ENCODE data around the gene DLG2.
"Not testable (repeated sequence)": the region's sequence is repeated elsewhere in the genome, so short reads cannot be mapped to it uniquely, and the experiment has no call there.

Gene DLG2

DNA sequence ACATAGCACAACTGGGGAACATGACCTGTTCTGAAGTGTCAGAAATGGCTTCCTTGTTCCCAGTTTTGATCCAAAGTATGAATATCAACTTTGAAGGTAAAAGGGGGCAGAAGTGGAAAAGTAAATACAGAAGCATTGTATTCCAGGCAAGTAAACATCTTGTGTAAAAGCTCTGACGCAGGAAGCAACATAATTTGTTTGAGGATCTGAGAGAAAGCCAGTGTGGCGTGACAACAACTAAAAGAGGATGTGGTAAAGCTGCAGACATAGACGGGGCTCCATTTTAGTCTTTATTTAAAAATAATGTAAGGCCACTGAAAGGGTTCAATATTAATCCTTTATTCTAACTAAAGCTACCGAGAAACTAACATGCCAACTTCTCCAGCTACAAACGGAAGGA is 310.2 kb downstream of the DLG2 start:
- DNase-seq (ENCODE audit: low read depth in 2 of 2): no peak

DNA sequence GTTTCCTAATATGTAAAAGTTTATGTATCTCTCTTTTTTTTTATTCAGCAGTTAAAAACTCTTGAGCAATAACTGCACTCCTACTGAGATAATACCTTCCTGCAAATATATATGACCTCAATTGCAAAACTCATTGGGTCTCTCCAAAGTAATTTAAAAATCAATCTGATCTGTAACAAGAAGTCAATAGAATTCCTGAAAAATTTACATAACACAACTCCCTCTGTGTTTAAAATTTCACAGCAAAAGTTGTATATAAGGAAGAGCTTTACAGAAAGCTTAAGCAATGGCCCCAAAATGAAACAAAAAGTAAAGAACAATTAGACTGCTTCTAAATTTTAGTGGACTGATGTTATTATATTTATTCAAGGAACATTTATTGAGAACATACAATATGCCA is 313.4 kb downstream of the DLG2 start:
- DNase-seq (ENCODE audit: low read depth in 2 of 2): no peak

- no peak for DNase-seq (ENCODE audit: low read depth in 2 of 2)
These were observed 316.7 kb downstream of the DLG2 start for GRCh38 chr11:85310479-85310878.

GRCh38 chr11:85307366-85307765 is 319.8 kb downstream of the DLG2 start:
- DNase-seq (ENCODE audit: low read depth in 2 of 2): no peak

DNA sequence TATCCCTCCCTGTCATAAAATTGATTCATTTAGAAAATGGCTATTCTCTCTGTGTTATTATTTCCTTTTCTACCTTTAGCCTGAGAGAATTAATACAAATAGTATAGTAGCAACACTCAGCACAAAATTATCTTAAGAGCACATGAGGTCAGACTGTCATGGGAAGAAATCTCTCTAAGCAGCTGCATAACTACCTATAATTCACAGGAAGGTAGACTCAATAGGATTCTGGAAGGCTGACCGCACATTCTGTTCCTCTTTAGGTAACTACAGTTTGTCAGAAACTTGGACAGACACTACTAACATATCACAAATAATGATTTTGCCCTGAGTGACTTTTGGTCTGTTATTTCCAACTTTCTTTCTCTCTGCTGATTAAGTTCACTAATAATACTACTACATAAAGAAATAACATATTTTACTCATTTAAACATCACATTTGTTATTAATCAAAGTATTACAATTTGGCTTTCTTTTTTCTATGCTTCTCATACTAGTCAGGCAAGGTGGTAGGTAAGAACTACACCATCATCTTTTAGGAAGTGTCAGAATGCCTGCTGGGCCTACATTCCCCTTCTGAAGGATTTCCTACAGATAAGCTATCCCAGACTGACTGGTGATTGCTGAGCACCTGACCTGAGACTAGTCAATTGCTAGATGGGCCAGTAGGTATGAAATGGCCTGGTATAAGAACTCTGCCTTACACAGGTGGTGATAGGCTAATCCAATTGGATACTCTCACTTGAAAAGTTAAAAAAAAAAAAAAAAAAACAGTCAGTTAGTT is 325.1 kb downstream of the DLG2 start:
- no peak for DNase-seq (ENCODE audit: low read depth in 2 of 2)

- no peak for DNase-seq (ENCODE audit: low read depth in 2 of 2)
These were observed 327.7 kb downstream of the DLG2 start for GRCh38 chr11:85299258-85299942.

- no peak for DNase-seq (ENCODE audit: low read depth in 2 of 2)
These were observed 331.4 kb downstream of the DLG2 start for GRCh38 chr11:85295694-85296271.

DNA sequence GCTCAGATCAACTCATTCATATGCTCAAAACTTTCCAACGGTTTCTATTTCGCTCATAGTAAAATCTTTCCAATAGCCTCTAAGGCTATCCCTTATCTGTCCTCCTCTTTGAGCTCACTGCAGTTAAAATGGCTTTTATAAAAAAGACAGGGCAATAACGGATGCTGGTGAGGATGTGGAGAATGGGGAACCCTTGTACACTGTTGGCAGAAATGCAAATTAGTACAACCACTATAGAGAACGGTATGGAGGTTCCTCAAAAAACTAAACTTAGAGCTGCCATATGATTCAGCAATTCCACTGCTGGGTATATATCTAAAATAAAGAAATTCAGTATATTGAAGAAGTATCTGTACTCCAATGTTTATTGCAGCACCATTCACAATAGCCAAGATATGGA is 345.6 kb downstream of the DLG2 start:
- no peak for DNase-seq (ENCODE audit: low read depth in 2 of 2)

DNA sequence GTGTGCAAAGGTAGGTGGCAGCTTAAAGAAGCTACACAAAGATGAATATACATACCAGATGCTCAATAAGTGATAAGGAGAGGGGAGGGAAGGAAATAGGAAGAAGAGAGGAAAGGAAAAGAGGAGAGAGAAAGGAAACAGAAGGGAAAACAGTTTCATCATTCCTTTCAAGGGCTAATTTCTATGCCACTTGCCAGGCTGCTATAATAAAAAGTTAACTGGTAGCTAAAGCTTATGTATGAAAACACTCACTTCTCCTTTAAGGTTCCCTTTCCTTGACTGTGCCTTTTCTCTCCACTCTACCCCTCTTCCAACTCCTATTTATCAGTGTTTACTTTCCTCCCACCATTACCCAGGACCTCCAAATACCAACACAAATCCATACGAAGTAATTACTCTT is 347.9 kb downstream of the DLG2 start:
- DNase-seq (ENCODE audit: low read depth in 2 of 2): no peak

DNA sequence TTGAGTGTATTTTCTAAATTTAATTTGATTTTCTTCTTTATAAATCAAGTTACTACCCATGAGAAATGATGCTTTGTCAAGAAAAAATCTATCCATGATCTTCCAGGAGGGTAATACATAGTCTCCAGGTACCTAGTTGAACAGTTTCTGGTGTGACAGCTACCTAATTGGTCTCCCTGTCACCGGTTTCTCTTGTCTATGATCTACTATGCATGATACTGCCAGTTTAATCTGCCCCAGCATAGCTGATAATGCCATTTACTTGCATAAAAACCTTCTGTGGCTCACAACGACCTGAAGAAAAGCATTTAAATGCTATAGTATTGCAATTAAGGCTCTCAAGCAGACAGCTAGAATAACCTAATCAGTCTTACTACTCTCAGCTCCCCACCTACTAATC is 349.5 kb downstream of the DLG2 start:
- DNase-seq (ENCODE audit: low read depth in 2 of 2): no peak

DNA sequence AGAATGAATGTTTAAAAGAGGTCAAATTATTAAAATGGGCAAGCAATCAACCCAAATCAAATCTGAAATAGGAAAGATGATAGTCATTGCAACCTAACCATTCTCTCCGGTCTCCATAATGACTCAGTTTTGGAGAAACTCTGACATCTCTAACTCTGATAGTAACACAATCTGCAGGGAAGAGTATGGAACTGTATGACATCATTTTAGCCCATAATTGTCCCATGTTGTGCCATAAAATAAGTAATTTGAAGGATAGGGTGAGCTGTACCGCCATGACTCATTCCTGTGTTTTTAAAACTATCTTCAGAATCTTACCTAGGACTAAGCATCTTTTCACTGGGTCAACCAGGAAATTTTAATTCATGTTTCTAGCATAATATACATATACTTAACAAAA is 350.8 kb downstream of the DLG2 start:
- no peak for DNase-seq (ENCODE audit: low read depth in 2 of 2)

- not testable (repeated sequence) for DNase-seq (ENCODE audit: low read depth in 2 of 2)
These were observed 356.8 kb downstream of the DLG2 start for GRCh38 chr11:85270315-85270714.

- no peak for DNase-seq (ENCODE audit: low read depth in 2 of 2)
These were observed 358.0 kb downstream of the DLG2 start for GRCh38 chr11:85269109-85269508.

DNA sequence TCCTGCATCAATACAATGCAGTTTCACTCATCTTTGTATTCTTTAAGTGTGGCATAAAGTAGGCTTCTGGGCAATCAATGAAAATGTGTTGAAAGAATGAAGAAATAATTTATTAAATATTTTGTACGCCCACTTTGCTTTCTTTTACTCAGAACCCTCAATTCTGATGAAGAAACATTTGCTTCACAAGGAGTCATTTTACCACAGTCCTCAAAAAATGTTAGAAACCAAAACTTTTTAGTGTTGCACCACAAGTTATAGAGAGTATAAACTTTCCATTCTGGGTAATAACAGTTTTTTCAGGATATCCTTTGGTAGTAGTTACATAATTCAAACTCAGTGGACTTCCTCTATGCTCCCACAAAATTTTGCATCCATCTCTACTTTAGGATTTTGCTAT is 360.5 kb downstream of the DLG2 start:
- DNase-seq (ENCODE audit: low read depth in 2 of 2): no peak

DNA sequence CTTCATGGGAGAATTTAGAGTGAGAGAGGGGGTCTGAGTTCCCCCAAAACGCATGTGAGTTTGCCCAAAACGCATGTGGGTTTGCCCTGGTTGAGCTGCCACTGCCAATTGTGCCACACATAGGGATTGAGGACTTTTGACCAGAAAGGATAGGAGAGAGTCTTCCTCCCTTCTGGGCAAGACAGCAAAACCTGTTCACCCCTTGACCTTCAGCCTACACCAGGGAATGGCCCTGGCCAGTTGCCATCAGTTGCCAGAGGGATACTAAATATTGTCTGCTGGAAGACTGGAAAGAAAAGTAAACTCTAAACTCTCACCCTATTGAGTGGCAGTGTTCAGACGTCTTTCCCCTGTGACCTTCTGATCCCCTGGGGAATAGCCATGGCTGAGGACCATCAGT is 363.8 kb downstream of the DLG2 start:
- DNase-seq (ENCODE audit: low read depth in 2 of 2): no peak

- DNase-seq (ENCODE audit: low read depth in 2 of 2): no peak
These were observed 369.3 kb downstream of the DLG2 start for GRCh38 chr11:85257837-85258236.

GRCh38 chr11:85256433-85256832 is 370.7 kb downstream of the DLG2 start:
- no peak for DNase-seq (ENCODE audit: low read depth in 2 of 2)

DNA sequence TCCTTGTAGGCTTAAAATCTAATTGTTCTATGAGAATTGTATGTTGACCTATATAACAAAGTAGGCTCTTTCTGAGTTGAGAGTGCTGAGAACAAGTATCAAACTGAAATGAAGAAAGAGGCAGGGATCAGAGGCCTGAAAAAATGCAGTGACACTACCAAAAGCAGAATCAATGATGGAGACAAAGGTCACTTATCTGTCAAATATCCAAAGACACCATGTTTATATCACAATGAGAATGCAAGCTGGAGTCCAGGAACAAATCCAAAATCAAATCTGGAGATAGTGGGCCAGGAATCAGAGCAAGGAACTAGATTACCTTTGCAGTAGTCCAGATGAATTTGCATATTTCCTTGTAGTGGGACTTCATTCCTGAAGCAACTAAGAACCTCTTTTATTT is 377.7 kb downstream of the DLG2 start:
- no peak for DNase-seq (ENCODE audit: low read depth in 2 of 2)

- DNase-seq (ENCODE audit: low read depth in 2 of 2): no peak
These were observed 379.3 kb downstream of the DLG2 start for GRCh38 chr11:85247797-85248196.

DNA sequence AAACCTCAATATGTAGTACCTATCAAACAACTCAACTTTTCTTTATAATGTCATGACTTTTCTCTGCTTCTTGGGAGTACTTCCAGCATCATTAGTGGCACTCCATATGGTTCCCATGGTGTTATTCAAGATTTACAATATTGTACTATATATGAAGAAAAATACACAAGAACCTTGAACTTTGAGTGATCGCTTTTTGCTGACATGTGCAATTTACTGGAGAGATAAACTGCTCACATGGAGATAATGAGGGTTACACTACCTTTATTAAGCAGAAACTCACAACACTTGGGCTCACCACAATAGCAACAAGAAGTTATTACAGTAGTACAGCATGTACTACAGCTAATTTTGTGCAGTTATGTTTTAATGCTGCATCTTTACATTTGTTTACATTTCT is 388.2 kb downstream of the DLG2 start:
- no peak for DNase-seq (ENCODE audit: low read depth in 2 of 2)

DNA sequence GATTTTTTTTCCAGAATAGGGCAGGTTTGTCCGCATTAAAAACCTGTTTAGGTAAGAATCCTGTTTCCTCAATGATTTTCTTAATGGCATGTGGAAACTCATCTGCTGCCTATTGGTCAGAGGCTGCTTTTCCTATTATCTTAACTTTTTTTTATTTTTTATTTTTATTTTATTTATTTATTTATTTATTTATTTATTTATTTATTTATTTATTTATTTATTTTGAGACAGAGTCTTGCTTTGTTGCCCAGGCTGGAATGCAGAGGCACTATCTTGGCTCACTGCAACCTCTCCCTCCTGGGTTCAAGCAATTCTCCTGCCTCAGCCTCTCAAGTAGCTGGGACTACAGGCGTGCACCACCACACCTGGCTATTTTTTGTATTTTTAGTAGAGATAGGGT is 389.1 kb downstream of the DLG2 start:
- DNase-seq (ENCODE audit: low read depth in 2 of 2): not testable (repeated sequence)

DNA sequence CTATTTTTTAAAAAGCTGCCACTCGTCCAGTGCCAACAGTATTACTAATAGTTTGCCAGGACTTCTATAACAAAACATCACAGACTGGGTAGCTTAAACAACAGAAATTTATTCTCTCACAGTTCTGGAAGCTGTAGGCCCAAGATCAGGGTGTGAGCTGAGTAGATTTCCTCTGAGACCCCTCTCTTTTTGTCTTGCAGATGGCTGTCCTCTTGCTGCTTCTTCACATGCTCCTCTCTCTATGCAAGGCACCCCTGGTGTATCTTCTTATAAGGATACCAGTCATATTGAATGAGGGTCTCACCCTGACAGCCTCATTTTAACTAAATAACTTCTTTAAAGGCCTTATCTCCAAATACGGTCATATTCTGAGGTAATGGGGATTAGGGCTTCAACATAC is 390.9 kb downstream of the DLG2 start:
- no peak for DNase-seq (ENCODE audit: low read depth in 2 of 2)

GRCh38 chr11:85232559-85232958 is 394.6 kb downstream of the DLG2 start:
- no peak for DNase-seq (ENCODE audit: low read depth in 2 of 2)
